Activated gamma-delta T cell (primary cell): Measurements from ENCODE around the gene NRAP.

ENCODE experiments used
- DNase-seq: peaks from one replicate; lab custom pipeline; 2025; lab: John Stamatoyannopoulos, UW
- total RNA-seq, 2 donors: gene quantifications; one replicate each; lab custom pipeline; 2026; lab: John Stamatoyannopoulos, UW

Gene NRAP
- 0 reads per million in 2 donors for total RNA-seq

- DNase-seq, result no peak
Observed at GRCh38 chr10:113663908-113664307, at the start of gene NRAP. Gene NRAP (minus strand): TSS chr10:113664041. CDS start chr10:113663882, 159 bp downstream.

- no peak for DNase-seq
Observed at GRCh38 chr10:113713640-113713982, 49.8 kb upstream of the NRAP start.

- DNase-seq, result no peak
Observed at GRCh38 chr10:113712755-113713639, 49.2 kb upstream of the NRAP start.

- DNase-seq, result no peak
Observed at GRCh38 chr10:113712024-113712423, 48.2 kb upstream of the NRAP start.

- DNase-seq, result no peak
Observed at GRCh38 chr10:113711142-113711541, 47.3 kb upstream of the NRAP start.

- no peak for DNase-seq
Observed at GRCh38 chr10:113709221-113709838, 45.5 kb upstream of the NRAP start.

GRCh38 chr10:113708640-113709039 is 44.8 kb upstream of the NRAP start:
- no peak for DNase-seq

GRCh38 chr10:113706623-113707022 is 42.8 kb upstream of the NRAP start:
- no peak for DNase-seq

- DNase-seq, result no peak
Observed at GRCh38 chr10:113705344-113705652, 41.5 kb upstream of the NRAP start.

- DNase-seq, result no peak
Observed at GRCh38 chr10:113704637-113705343, 40.9 kb upstream of the NRAP start.

GRCh38 chr10:113697595-113697994 is 33.8 kb upstream of the NRAP start:
- no peak for DNase-seq

- no peak for DNase-seq
Observed at GRCh38 chr10:113695691-113696090, 31.9 kb upstream of the NRAP start.

- no peak for DNase-seq
Observed at GRCh38 chr10:113693348-113693747, 29.5 kb upstream of the NRAP start.

- no peak for DNase-seq
Observed at GRCh38 chr10:113692271-113692670, 28.4 kb upstream of the NRAP start.

GRCh38 chr10:113691381-113691780 is 27.5 kb upstream of the NRAP start:
- no peak for DNase-seq

GRCh38 chr10:113690749-113691148 is 26.9 kb upstream of the NRAP start:
- DNase-seq, result no peak

- DNase-seq, result no peak
Observed at GRCh38 chr10:113689574-113689973, 25.7 kb upstream of the NRAP start.

- no peak for DNase-seq
Observed at GRCh38 chr10:113689057-113689456, 25.2 kb upstream of the NRAP start.

- no peak for DNase-seq
Observed at GRCh38 chr10:113687037-113687436, 23.2 kb upstream of the NRAP start.

GRCh38 chr10:113686028-113686427 is 22.2 kb upstream of the NRAP start:
- no peak for DNase-seq

- no peak for DNase-seq
Observed at GRCh38 chr10:113683300-113683699, 19.5 kb upstream of the NRAP start.

- DNase-seq, result no peak
Observed at GRCh38 chr10:113681533-113682470, 18.0 kb upstream of the NRAP start.
